Endodermal cell (in vitro differentiated cells): ENCODE measurements around the gene GLOD4. TPM values are rescaled to one million over a fixed set of nuclear protein-coding genes. Genes with fewer than 3 reads are reported as not detected.

Experiments used
- DNase-seq: peaks from one replicate; pipeline ENCODE4 v3.0.0-alpha.2; 2017
- H3K27ac ChIP-seq: 2 replicates; pipeline ENCODE4 v1.5.1; 2013; ENCODE audit warnings: mild to moderate bottlenecking, low read depth, low read length, moderate library complexity
- H3K27me3 ChIP-seq: 2 replicates; pipeline ENCODE4 v1.6.1; 2013; ENCODE audit warnings: mild to moderate bottlenecking, low read length, moderate library complexity; ENCODE audit not compliant: insufficient read depth, control insufficient read depth, poor library complexity, severe bottlenecking
- H3K36me3 ChIP-seq: 2 replicates; pipeline ENCODE4 v1.7.0; 2013; ENCODE audit warnings: mild to moderate bottlenecking, low read length, moderate library complexity; ENCODE audit not compliant: control insufficient read depth, insufficient read depth
- H3K4me1 ChIP-seq: one replicate; pipeline ENCODE4 v1.7.0; 2013; ENCODE audit warnings: low read length; ENCODE audit not compliant: control insufficient read depth, insufficient read depth
- H3K4me3 ChIP-seq: 2 replicates; pipeline ENCODE4 v1.5.1; 2013; ENCODE audit warnings: mild to moderate bottlenecking, low read length, moderate library complexity
- H3K9ac ChIP-seq: 2 replicates; pipeline ENCODE4 v1.6.1; 2013; ENCODE audit warnings: mild to moderate bottlenecking, low read length, moderate library complexity; ENCODE audit not compliant: poor library complexity, severe bottlenecking; ENCODE audit errors: extremely low read depth
- H3K9me3 ChIP-seq: 2 replicates; pipeline ENCODE4 v1.6.1; 2013; ENCODE audit warnings: mild to moderate bottlenecking, low read length, moderate library complexity; ENCODE audit not compliant: control insufficient read depth
- H3K27ac Mint-ChIP-seq: 2 replicates; pipeline ENCODE4 v1.8.0; 2020; ENCODE audit warnings: mixed read lengths
- H3K27me3 Mint-ChIP-seq: 2 replicates; pipeline ENCODE4 v1.8.0; 2021; ENCODE audit warnings: mild to moderate bottlenecking, mixed read lengths; ENCODE audit not compliant: insufficient read depth
- H3K36me3 Mint-ChIP-seq: 2 replicates; pipeline ENCODE4 v1.8.0; 2020; ENCODE audit warnings: low read depth, mixed read lengths
- H3K4me1 Mint-ChIP-seq: 2 replicates; pipeline ENCODE4 v1.8.0; 2020; ENCODE audit warnings: mixed read lengths
- H3K4me3 Mint-ChIP-seq: 2 replicates; pipeline ENCODE4 v1.8.0; 2020; ENCODE audit warnings: mild to moderate bottlenecking, moderate library complexity, mixed read lengths
- H3K9me3 Mint-ChIP-seq: 2 replicates; pipeline ENCODE4 v1.8.0; 2020; ENCODE audit warnings: mild to moderate bottlenecking, mixed read lengths
- CTCF ChIP-seq: fragments of 200-600 bp; sonication (generic); conservative IDR thresholded peaks from 2 replicates; pipeline ENCODE4 v1.5.0; 2021; ENCODE audit warnings: antibody characterized with exemption, mild to moderate bottlenecking
- WGBS, 2 experiments: methylation state at CpG; one replicate each; pipeline versions ENCODE4 v1.1.5 to v1.1.7; 2013; ENCODE audit warnings: missing lambda C conversion rate in 2 of 2, mixed read lengths in 1 of 2; ENCODE audit not compliant: insufficient coverage in 1 of 2, insufficient read length in 1 of 2; 5-methylcytosine and 5-hydroxymethylcytosine counted together
- total RNA-seq, 2 donors: library from RNA; stranded (reverse); fragmentation: NEBNext Ultra II Directional in 1 of 2; extraction: Animal tissue kit (Norgen Biotek cat#: 25700) in 1 of 2; gene quantifications; 2 replicates in 1 of 2; 3 replicates in 1 of 2; pipeline ENCODE4 v1.2.1, GENCODE V29; 2021

The GLOD4 gene
- total RNA-seq, 2 donors from 2014 or later, result 81.6 to 95.1 TPM

- H3K27me3 Mint-ChIP-seq, result peaks cover 23% of the 10 kb centered on the region
- no peak overlapping the region for H3K4me3 ChIP-seq
- no peak for DNase-seq
- H3K36me3 Mint-ChIP-seq, result no peaks in the 10 kb centered on the region
- H3K9me3 ChIP-seq, result no peaks in the 10 kb centered on the region
- no peak overlapping the region for H3K27ac Mint-ChIP-seq
- 80 to 89% methylated on average over 5 of the region's 5 CpGs for WGBS, 2 experiments
- H3K9ac ChIP-seq, result no peak overlapping the region
- TF ChIP-seq CTCF, result no peak
- H3K4me3 Mint-ChIP-seq, result no peak overlapping the region
- H3K4me1 Mint-ChIP-seq, result peaks cover 4% of the 10 kb centered on the region
- H3K27me3 ChIP-seq, result peaks cover 9% of the 10 kb centered on the region
- no peaks in the 10 kb centered on the region for H3K36me3 ChIP-seq
- no peaks in the 10 kb centered on the region for H3K9me3 Mint-ChIP-seq
- no peaks in the 10 kb centered on the region for H3K4me1 ChIP-seq
- no peak overlapping the region for H3K27ac ChIP-seq
These were observed 60.5 kb downstream of the GLOD4 start for GRCh38 chr17:721540-721937.

- DNase-seq, result no peak
- no peak for TF ChIP-seq CTCF
- no peak overlapping the region for H3K9ac ChIP-seq
- H3K36me3 ChIP-seq, result no peaks in the 10 kb centered on the region
- H3K4me1 ChIP-seq, result no peaks in the 10 kb centered on the region
- no peak overlapping the region for H3K27ac Mint-ChIP-seq
- H3K4me1 Mint-ChIP-seq, result no peaks in the 10 kb centered on the region
- WGBS, 2 experiments, result 86 to 90% methylated on average over 10 to 13 of the region's 13 CpGs
- H3K4me3 Mint-ChIP-seq, result no peak overlapping the region
- no peaks in the 10 kb centered on the region for H3K9me3 Mint-ChIP-seq
- H3K36me3 Mint-ChIP-seq, result no peaks in the 10 kb centered on the region
- H3K27me3 Mint-ChIP-seq, result peaks cover 23% of the 10 kb centered on the region
- peaks cover 9% of the 10 kb centered on the region for H3K27me3 ChIP-seq
- H3K9me3 ChIP-seq, result no peaks in the 10 kb centered on the region
- no peak overlapping the region for H3K27ac ChIP-seq
- no peak overlapping the region for H3K4me3 ChIP-seq
These were observed 61.2 kb downstream of the GLOD4 start for GRCh38 chr17:720706-721539.

GRCh38 chr17:718075-718474, 64.0 kb downstream of the GLOD4 start:
- Histone ChIP-seq H3K27ac (no peak overlapping the region), H3K4me3 (no peak overlapping the region), H3K9me3 (no peaks in the 10 kb centered on the region), H3K36me3 (no peaks in the 10 kb centered on the region), H3K27me3 (peaks cover 9% of the 10 kb centered on the region), H3K4me1 (no peaks in the 10 kb centered on the region), H3K9ac (no peak overlapping the region)
- WGBS, 2 experiments, result 94 to 98% methylated on average over 3 to 5 of the region's 5 CpGs
- Mint-ChIP-seq H3K36me3 (no peaks in the 10 kb centered on the region), H3K9me3 (no peaks in the 10 kb centered on the region), H3K27me3 (peaks cover 19% of the 10 kb centered on the region), H3K27ac (no peak overlapping the region), H3K4me1 (peaks cover 7% of the 10 kb centered on the region), H3K4me3 (no peak overlapping the region)
- DNase-seq, result no peak
- no peak for TF ChIP-seq CTCF

Other genes starting within 250 kb of the GLOD4 start
- 10 to 100 TPM; 59.8 to 63.2 TPM for gene VPS53, start 67.4 kb downstream of the GLOD4 start, total RNA-seq
- 10 to 100 TPM; 16.6 to 28.8 TPM for gene TLCD3A, start 49.7 kb downstream of the GLOD4 start, total RNA-seq
- gene GEMIN4, start 30.0 kb downstream of the GLOD4 start, total RNA-seq, result 10 to 100 TPM; 30.3 to 36.2 TPM
- gene MRM3, start 73 bp upstream of the GLOD4 start, total RNA-seq, result 10 to 100 TPM; 14.0 to 18.7 TPM
- 100 to 1,000 TPM; 124 to 201 TPM for gene NXN, start 197.5 kb upstream of the GLOD4 start, total RNA-seq
- gene TIMM22, start 214.8 kb upstream of the GLOD4 start, total RNA-seq, result 10 to 100 TPM; 13.6 to 14.6 TPM